HG02610 (cell line): ENCODE measurements around the gene RND3.

Source experiments
- ATAC-seq: cut with Tn5 transposase; IDR thresholded peaks from one replicate; pipeline ENCODE4 v1.9.1; 2021; ENCODE audit warnings: mild to moderate bottlenecking, moderate library complexity; ENCODE audit not compliant: unreplicated experiment

The RND3 gene, protein sequence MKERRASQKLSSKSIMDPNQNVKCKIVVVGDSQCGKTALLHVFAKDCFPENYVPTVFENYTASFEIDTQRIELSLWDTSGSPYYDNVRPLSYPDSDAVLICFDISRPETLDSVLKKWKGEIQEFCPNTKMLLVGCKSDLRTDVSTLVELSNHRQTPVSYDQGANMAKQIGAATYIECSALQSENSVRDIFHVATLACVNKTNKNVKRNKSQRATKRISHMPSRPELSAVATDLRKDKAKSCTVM

DNA sequence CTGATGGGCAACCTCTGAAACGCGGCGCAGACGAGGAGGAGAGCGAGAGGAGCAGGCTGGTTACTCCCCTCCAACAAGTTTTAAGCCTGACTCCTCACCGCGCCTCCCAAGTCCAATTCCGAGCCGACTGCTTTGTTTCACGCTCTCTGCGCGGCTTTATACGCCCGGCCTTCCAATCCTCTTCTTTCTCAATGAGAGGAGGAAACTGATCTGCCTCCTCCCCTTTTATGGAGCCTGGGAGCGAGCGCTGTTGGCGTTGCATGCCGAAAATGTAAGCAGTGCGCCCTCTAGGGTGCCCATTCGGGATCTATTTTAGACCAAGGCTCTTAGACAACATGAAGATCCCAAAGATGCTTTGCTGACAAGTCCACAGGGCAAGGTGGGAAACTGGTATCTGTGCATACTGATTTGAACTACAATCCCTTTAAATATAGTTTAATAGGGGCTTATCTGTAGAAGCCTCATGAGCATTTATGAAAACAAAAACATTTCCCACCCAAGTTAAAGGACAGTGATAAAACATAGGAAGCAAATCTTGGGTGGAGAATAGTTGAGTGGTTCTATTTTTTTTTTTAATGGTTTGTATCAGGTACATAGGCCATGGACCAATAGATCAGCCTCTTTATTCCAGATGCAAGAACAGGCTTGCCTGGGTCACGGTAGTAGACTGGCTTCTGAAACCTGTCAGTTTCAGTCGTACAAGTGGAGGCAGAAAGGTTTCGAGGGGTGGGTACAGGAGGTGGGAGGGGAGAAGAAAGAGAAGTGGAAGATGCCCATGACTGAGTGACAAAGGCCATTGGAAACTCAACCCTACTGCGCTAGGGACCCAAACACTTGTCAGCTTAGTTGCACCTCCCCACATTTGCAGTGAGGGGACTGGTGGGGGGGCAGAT is at the start of gene RND3:
Gene RND3, minus strand, starts transcription at position 131 of the 893 bp plus-strand sequence. CDS start 250 bp downstream, outside the sequence.
- ATAC-seq, result peak; percentile 84

DNA sequence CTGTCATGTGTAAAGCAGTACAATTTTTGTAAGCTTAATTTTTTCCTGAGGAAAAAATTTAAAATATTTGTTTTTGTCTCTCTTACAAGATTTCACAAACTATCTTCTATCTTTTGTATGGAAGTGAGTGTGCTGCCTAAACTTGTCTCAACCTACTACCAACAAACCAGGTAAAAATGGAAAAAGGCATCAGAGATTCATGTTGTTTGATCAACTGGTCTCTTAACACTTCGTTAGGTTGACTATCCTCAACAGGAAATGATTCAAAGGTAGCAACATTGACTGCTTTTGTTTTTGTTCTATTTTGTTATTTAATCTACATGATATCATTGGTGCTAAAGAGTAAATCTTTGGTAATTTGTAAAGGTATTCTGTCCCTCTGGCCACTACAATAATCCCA is 47.7 kb upstream of the RND3 start:
- ATAC-seq, result no peak

DNA sequence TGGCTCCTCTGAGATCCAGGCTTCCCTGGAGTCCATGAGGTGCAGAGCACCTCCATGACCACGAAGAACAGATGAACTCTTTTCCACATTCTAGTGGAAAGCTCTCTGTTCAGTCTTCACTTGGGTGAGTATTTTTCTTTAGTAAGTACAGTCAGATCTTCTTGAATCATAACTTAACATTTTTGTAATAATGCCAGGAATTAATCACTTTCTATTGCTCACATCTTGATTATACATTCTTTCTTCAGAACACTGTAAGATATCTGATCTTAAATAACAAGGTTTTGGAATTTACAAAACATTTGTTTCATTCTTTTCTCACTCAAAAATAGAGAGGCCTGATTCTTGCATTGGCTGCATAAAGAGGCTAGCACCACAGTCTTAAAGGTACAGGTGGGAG is 45.4 kb upstream of the RND3 start:
- ATAC-seq, result no peak

DNA sequence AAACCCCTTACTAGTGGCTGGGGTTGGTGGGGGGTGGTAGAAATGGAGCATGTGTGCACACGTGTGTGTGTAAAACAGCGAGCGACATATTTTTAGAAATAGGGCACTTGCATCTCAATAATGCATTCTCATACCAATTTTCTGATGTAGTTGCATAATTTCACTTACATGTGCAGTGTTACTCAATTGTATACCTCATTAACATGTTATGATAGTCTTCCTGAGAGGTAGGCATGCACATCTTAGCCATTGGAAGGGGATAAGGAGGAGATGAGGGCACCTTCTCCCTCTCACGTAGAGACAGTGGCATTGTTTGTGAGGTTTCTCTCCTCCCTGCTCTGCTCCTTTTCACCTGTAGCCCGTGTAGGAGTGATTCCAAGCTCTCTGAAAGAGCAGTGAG is 44.6 kb upstream of the RND3 start:
- ATAC-seq, result no peak

DNA sequence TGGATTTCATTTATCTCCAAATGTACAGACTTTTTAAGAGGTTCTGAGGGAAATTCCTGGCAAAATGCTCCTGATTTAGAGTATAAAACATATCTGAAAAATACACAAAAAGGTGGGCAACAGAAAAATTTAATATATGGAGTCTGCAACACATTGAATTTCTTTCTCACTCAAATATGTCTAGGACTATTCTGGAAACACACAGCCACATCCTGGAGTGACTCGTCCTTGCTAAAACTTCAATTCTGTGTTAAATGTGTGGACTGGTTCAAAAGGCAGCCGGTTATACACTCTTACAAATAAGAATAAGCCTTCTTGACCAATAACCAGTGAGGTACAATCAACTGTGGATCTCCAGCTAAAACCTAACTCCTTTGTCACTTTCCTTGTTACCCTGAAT is 44.1 kb upstream of the RND3 start:
- no peak for ATAC-seq

DNA sequence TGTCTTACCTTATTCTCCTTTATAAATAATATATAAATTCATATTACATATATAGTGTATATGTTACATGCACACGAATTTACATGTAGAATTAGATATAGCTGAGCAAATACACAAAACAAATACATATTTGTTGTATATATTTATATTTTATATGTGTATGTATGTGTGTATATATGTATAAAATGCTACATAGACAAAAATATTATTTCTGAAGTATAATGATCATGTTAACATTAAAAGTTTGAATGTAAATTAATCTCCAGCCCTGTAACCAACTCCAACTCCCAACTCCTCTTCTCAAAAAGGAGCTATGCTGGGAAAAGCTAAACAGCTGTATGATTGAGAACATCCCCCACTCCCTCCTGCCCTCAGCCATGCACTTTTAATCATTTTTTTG is 42.7 kb upstream of the RND3 start:
- ATAC-seq, result no peak

DNA sequence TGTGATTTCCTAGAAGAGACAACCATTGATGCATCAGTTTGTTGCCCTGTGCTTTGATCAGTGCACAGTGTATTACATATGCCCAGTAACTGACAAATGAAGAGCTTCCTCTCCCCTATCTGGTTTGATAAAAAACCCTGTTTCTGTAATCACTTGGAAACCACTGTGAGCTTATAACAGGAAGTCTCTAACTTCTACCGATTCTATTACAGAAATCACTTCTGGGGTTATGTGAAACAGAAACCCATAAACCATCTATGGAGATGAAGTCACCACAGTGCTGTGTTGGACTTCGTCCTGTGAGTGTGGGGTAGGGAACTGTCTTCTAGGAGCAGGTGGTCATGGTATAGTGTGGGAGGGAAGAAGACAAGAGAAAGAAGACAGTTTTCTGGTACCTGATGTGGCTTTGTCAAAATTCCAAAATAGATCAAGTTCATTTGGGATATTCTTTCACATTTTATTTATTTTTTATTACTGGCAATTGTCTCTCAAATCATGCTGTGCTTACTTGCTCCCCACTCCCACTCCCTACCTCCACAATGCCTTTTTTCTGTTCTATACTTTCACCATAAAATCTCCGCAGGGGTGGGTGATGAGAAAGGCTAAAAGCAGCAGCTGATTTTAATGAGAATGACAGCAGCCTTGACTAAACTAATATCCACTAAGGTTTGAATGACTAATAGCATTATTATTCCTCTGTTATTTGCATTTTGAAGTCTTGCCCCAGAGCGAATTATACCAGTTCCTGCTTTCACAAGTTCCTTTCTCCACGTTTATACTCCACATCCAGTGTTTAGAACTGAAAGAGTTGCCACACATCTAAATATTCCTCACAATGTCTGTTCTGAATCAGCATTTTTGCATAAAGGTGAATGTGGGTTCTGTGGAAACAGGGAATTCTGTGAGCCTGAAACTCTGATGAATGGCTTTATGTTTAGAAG is 41.7 kb upstream of the RND3 start:
- peak; percentile 94 for ATAC-seq

DNA sequence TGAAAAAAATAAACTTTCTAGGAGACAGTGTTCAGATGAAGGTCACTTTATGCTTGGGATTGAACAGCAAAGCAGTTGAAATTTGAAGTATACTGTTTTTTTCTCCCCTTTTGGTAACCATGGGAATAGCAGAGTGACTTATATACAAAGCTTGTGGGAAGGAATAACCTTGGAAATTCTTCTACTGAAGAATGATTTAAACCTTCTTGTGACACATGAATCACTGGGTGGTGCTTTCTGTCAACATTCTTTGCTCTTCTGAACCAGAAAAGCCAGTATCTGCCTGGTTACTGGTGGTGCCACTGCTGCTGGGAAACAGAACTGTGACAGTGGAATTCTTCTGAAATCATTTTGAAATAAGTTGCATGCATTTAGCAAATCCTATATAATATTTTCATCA is 39.4 kb upstream of the RND3 start:
- ATAC-seq, result no peak

DNA sequence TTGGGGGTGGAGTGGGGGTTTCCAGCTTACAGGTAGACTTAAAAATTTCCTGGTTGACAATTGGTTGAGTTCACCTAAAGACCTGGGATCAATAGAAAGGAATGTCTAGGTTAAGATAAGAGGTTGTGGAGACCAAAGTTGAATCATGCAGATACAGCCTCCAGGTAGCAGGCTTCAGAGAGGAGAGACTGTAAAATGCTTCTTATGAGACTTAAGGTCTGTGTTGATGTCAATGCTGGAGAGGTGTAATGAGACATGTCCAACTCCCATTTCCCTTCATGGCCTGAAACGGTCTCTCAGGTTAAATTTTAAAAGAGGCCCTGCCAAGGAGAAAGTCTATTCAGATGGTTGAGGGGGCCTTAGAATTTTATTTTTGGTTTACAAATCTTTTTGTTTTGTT is 38.5 kb upstream of the RND3 start:
- ATAC-seq, result no peak

DNA sequence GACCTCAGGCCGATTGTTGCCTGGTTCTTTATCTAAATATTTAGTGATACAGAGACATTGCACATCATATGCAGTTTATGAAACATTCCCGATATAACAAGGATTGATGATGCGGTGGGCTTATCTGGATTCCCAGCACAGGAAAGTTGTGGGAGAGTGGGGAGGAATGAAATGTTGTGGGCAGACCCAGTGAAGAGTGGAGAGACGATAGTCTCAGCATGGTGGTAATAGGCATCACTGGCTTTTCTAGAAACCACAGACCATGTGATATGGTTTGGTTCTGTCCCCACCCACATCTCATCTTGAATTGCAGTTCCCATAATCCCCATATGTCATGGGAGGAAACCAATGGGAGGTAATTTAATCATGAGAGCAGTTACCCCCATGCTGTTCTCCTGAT is 34.8 kb upstream of the RND3 start:
- no peak for ATAC-seq

DNA sequence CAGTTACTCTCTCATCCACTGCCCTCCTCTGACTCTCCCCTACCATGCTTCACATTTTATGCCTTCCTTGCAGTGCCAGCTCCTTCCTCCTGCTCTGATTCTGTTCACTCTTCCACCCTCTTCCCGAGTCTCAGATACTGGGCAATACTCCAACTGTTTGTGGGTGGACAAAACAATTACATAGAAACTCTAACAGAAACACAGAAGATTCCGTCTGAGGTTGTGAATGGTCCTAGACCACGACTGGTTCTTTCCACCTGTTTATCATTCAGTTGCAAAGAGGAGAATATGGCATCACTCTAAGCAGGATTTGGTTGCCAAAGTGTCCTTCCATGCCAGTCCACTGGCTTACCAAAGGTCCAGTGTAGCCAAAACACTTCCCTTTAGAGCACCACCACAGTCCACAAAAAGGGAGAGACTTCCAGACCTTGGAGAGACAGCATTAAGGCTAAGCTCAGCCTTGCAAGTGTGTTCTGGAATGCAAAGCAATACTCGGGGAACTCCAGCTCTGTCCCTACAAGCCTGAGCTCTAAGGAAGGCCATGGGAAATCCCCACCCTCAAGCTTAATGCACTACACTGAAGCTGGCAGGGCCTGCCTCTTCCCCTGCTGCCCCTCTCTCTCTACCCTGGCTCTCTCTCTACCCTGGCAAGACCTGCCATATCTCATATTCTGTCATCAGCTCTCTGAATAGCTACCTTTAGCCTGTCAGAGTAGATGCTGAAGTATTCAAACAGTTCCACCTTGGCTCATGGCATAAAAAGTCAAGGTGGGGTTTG is 33.6 kb upstream of the RND3 start:
- peak; percentile 83 for ATAC-seq

DNA sequence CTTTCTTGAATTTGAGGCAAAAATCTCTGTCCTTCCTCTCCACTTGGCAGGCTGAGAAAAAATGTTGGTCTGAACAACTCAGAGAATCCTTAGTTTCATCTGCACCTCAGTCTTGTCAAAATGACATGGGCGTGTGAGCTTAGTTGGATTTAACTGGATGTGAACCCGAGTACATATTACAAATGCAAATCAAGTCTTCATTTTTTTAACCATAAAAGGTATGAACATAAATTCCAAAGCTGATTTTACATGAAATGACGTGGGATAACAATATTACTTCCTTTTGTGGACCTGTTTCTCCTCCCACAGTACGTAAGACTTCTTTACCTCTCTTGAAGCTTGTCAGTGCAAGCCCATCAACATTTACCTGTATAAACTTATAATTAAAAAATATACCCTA is 32.6 kb upstream of the RND3 start:
- ATAC-seq, result no peak

DNA sequence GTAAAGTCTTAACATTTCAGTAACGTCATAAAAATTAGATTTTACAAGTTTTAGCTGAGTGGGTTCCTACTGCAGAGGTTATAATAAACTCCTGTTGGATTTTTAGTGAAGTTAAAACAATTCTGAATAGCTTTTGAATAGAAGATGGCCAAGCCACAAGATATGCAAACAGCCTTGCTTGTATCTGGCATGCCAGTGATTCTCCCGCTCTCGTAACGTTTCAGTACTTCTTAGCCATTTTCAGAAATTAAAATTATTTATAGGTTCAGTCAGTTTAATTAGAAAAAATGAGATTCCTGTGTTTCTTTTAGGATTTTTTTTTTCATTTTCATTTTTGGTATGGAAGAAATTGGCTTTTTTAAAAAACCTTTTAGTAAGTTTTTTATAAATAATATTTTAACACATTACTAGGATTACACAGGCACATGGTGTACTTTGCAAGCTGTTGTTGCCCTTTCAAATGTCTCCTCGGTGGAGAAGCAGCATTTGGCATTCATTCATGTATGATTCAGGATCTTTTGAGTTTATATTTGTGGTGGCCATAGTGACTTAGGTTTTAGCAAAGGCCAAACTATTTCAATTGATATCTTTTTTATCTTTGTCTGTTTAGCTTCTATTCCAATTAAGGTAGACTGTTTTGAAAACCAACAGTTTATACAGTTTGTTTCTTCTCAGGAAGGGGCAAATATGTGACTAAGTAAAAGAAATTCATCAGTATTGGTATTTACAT is 30.6 kb upstream of the RND3 start:
- no peak for ATAC-seq

DNA sequence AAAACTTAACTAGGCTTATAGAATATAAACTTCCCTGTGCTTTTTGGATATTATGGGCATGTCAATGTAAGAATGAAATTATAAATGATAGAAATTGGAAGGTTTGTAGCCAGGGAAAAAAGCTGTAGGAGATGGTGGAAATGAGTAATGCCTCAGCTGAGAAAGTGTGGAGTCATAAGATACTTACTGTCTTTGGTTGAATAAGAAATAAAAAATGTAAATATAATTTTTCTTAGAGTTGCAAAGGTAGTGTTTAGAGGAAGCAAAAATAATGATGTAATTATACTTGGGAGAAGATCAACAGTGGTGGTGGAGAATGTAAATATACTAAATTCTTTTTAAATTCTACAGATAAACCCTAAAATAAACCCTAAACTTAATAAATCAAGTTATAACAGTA is 26.2 kb upstream of the RND3 start:
- no peak for ATAC-seq

DNA sequence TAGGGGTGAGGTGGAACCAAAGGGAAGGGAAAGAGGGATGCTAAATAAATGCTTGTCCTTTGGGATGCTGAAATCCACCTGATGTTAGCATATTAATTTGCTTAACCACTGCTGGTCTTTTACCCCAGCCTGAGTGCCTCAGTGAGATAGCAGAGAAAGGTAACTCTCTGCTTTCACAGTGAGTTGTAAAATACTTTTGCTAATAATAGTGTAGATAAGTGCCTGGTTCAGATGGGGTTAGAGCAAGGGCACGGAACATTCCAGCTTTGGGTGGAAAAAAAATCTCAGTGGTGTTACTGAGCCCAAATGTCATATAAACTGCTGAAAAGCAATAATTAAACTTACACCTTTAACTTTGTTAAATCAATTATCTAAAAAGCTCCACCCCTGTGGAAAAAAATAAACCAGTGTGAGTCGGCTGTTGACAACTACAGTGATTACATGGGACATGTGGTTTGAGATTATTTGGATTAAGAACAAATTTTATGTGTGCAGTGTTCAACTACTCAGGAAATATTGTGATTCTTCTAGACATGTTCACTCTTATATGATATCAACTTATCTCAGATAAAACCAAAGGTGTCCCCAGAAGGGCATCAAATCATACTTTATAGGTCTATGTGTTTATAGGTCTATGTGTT is 21.1 kb upstream of the RND3 start:
- ATAC-seq, result no peak

DNA sequence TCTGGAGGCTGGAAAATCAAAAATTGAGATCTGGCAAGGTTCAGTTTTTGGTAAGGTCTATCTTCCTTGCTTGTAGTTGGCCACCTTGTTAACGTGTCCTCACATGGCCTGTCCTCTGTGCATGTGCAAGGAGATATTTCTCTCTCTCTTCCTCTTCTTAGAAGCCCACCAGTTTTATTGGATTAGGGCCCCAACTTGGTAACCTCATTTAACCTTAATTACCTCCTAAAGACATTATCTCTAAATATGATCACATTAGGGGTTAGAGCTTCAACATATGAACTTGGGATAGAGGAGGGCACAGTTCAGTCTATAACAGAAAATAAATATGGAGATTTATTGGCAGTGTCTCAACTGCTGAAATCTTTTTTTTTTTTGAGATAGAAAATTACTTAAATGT is 19.6 kb upstream of the RND3 start:
- ATAC-seq, result no peak

DNA sequence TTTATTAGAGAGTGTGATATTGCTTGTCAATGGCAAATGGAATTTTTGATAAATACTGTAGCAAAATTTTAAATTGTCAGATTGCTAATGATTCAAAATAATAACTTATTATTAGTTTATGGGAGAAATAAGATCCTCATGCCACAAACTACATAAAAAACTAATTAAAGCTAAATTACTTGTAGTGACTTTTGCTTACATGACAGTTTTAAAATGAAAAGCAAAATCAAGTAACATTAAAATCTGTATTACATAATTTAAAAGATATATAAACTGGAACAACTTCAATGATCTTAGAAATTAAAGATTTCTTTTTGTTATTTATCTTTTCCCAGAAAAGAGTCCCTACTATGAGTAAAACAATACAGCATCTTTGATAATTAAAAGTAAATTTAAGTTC is 17.7 kb upstream of the RND3 start:
- ATAC-seq, result no peak

DNA sequence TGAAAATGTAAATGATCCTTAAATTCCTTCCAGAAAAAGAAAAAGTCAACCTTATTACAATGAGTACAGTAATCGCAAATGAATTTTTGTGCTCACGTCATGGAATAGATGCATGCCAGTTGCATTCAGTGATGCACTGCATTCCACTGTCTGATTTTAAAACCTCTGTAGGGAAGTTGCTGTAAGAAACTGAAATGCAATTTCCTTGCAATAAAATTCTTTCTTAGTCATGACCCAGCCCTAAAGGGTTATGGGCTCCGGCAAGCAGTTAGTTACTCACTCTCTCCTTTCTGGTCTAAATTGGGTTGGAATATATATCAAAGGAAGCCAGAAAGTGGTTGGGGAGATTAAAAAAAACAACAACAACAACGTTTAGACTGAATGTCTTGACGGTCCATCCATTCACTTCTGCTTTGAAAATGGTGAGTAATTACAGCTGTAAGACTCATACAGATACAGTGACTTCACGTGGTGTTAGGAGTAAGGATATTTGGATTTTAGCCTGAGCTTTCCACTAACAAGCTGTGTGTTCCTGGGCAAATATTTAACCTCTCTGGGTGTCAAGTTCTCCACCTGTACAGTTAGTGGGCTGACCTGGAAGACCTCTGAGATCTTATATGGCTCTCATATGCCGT is 8.6 kb upstream of the RND3 start:
- no peak for ATAC-seq

DNA sequence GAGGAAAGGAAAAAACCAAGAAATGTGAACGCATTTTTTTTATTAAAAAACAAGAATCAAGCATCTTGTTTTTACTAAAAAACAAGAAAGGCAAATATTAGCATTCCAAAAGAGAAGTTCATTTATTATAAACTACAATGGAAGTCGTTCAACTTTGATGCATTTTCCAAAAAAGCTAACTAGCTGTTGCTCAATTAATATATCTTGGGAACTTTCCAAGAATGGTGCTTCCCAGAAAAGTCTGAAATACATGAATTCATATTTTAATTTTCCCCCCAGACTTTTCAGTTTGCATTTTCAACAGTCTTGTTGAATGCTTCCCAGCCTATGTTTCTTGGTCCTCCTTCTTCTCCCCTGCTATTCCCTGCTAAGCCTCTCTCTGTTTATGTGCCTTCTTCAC is 7.5 kb upstream of the RND3 start:
- no peak for ATAC-seq
